Small intestine (tissue), 7 donors: ENCODE results near the gene ADCY9. TPM values are rescaled to one million over a fixed set of nuclear protein-coding genes. Genes with fewer than 3 reads are reported as not detected.

Experiments used
- DNase-seq, 2 donors: peaks; one replicate each; pipeline versions ENCODE4 v3.0.0 to v3.0.0-alpha.2; 2013
- FAIRE-seq: peaks from 2 replicates; lab custom pipeline; 2012; peaks lifted over from hg19 to GRCh38; lab: Jason Lieb, UNC
- H3K27ac ChIP-seq, 3 donors: one replicate each; pipeline ENCODE4 v1.5.1; 2013; ENCODE audit warnings: low read length in 2 of 3, mild to moderate bottlenecking in 2 of 3, control low read depth in 1 of 3, inconsistent platforms in 1 of 3, low read depth in 1 of 3, moderate library complexity in 1 of 3
- H3K27me3 ChIP-seq, 3 donors: one replicate each; pipeline ENCODE4 v1.6.1; 2013; ENCODE audit warnings: low read length in 3 of 3, inconsistent platforms in 1 of 3; ENCODE audit not compliant: control insufficient read depth in 3 of 3, insufficient read depth in 3 of 3
- H3K36me3 ChIP-seq, 3 donors: one replicate each; pipeline ENCODE4 v1.6.1; 2013; ENCODE audit warnings: low read length in 3 of 3, inconsistent platforms in 1 of 3, low read depth in 1 of 3, mild to moderate bottlenecking in 1 of 3, moderate library complexity in 1 of 3; ENCODE audit not compliant: control insufficient read depth in 3 of 3, insufficient read depth in 2 of 3
- H3K4me1 ChIP-seq, 3 donors: one replicate each; pipeline ENCODE4 v1.6.1; 2013; ENCODE audit warnings: low read length in 2 of 3, inconsistent platforms in 1 of 3, low read depth in 1 of 3, mild to moderate bottlenecking in 1 of 3, moderate library complexity in 1 of 3; ENCODE audit not compliant: control insufficient read depth in 3 of 3, insufficient read depth in 2 of 3
- H3K4me3 ChIP-seq, 3 donors: one replicate each; pipeline ENCODE4 v1.5.1; 2013; ENCODE audit warnings: low read length in 3 of 3, control low read depth in 1 of 3, inconsistent platforms in 1 of 3, low read depth in 1 of 3, mild to moderate bottlenecking in 1 of 3, moderate library complexity in 1 of 3
- H3K9me3 ChIP-seq, 2 donors: one replicate each; pipeline ENCODE4 v1.6.1; 2013; ENCODE audit warnings: low read depth in 1 of 2, low read length in 1 of 2; ENCODE audit not compliant: control insufficient read depth in 2 of 2, insufficient read depth in 1 of 2
- WGBS, 3 donors: extraction: QIAGEN DNeasy Blood & Tissue Kit; methylation state at CpG; one replicate each; pipeline ENCODE4 v1.1.7; 2013; 5-methylcytosine and 5-hydroxymethylcytosine counted together
- polyA plus RNA-seq, 4 donors: library from polyadenylated mRNA; stranded (reverse) in 3 of 4; unstranded in 1 of 4; fragments of 200-250 nt in 3 of 4; fragments of 120-200 nt in 1 of 4; gene quantifications; one replicate each; pipeline versions ENCODE4 v1.2.1 to v1.2.3, GENCODE V29; 2013
- donor health status: healthy with polysubstance abuse.
- donor health status: control.
- donor health status: control.
- donor health status: Bipolar disorder and iron deficiency.
- donor health status: healthy.

The ADCY9 gene
- polyA plus RNA-seq, 4 donors = 4.3 to 10.7 (median 8.0) TPM

- WGBS, 3 donors = 7 to 15% (median 12%) methylated on average over 60 to 75 of the region's 75 CpGs
- Histone ChIP-seq H3K27me3 (no peaks in the 10 kb centered on the region), H3K9me3 (no peaks in the 10 kb centered on the region), H3K4me3 (peak overlapping the region; percentile 57 to 94 (median 70)), H3K4me1 (peaks cover 0 to 15% (median 10%) of the 10 kb centered on the region in 3 donors), H3K36me3 (peaks cover 0 to 12% (median 0%) of the 10 kb centered on the region in 3 donors), H3K27ac (peak overlapping the region in 2 of 3 donors; percentile 41 to 43)
- FAIRE-seq (no peak), DNase-seq (peak; percentile 54 to 78)
Measured at GRCh38 chr16:4115209-4115948, 863 bp downstream of the ADCY9 start.

- WGBS, 3 donors = 78 to 92% (median 89%) methylated on average over 47 of the region's 47 CpGs
- Histone ChIP-seq H3K27me3 (no peaks in the 10 kb centered on the region), H3K27ac (peak overlapping the region in 1 of 3 donors; percentile 43), H3K4me3 (peak overlapping the region in 2 of 3 donors; percentile 57 to 94), H3K9me3 (no peaks in the 10 kb centered on the region), H3K4me1 (peaks cover 0 to 15% (median 10%) of the 10 kb centered on the region in 3 donors), H3K36me3 (peaks cover 0 to 17% (median 0%) of the 10 kb centered on the region in 3 donors)
- FAIRE-seq (no peak), DNase-seq (no peak)
Measured at GRCh38 chr16:4114257-4115208, 1.7 kb downstream of the ADCY9 start.

- Histone ChIP-seq H3K4me1 (peaks cover 0 to 15% (median 10%) of the 10 kb centered on the region in 3 donors), H3K27me3 (no peaks in the 10 kb centered on the region), H3K36me3 (peaks cover 0 to 17% (median 2%) of the 10 kb centered on the region in 3 donors), H3K4me3 (peak overlapping the region in 2 of 3 donors; percentile 5 to 24), H3K9me3 (no peaks in the 10 kb centered on the region), H3K27ac (no peak overlapping the region)
- 80 to 87% (median 83%) methylated on average over 34 of the region's 34 CpGs for WGBS, 3 donors
- FAIRE-seq (no peak), DNase-seq (no peak)
Measured at GRCh38 chr16:4113358-4114256, 2.6 kb downstream of the ADCY9 start.

GRCh38 chr16:4111748-4112696 is 4.2 kb downstream of the ADCY9 start:
- FAIRE-seq = no peak
- H3K9me3 ChIP-seq = no peaks in the 10 kb centered on the region
- H3K36me3 ChIP-seq = peaks cover 0 to 21% (median 2%) of the 10 kb centered on the region in 3 donors
- H3K4me1 ChIP-seq = peaks cover 0 to 13% (median 10%) of the 10 kb centered on the region in 3 donors
- DNase-seq = peak in 1 of 2 donors; percentile 34
- peak overlapping the region in 1 of 3 donors; percentile 45 for H3K4me3 ChIP-seq
- H3K27ac ChIP-seq = no peak overlapping the region
- no peaks in the 10 kb centered on the region for H3K27me3 ChIP-seq
- WGBS, 3 donors = 17 to 38% (median 32%) methylated on average over 16 of the region's 16 CpGs

- WGBS, 3 donors = 49 to 67% (median 61%) methylated on average over 14 of the region's 14 CpGs
- Histone ChIP-seq H3K27me3 (no peaks in the 10 kb centered on the region), H3K4me3 (no peak overlapping the region), H3K4me1 (peaks cover 0 to 10% (median 9%) of the 10 kb centered on the region in 3 donors), H3K27ac (no peak overlapping the region), H3K36me3 (peaks cover 0 to 29% (median 2%) of the 10 kb centered on the region in 3 donors), H3K9me3 (no peaks in the 10 kb centered on the region)
- FAIRE-seq (no peak), DNase-seq (peak; percentile 33 to 63)
Measured at GRCh38 chr16:4110680-4111079, 5.6 kb downstream of the ADCY9 start.

- Histone ChIP-seq H3K9me3 (no peaks in the 10 kb centered on the region), H3K4me1 (peaks cover 0 to 10% (median 9%) of the 10 kb centered on the region in 3 donors), H3K27ac (no peak overlapping the region), H3K27me3 (no peaks in the 10 kb centered on the region), H3K36me3 (peaks cover 0 to 33% (median 2%) of the 10 kb centered on the region in 3 donors), H3K4me3 (no peak overlapping the region)
- 86 to 94% (median 93%) methylated on average over 11 to 13 of the region's 13 CpGs for WGBS, 3 donors
- FAIRE-seq = no peak
- no peak for DNase-seq
Measured at GRCh38 chr16:4110065-4110464, 6.2 kb downstream of the ADCY9 start.

- Histone ChIP-seq H3K4me1 (peaks cover 0 to 10% (median 9%) of the 10 kb centered on the region in 3 donors), H3K4me3 (no peak overlapping the region), H3K27me3 (no peaks in the 10 kb centered on the region), H3K9me3 (no peaks in the 10 kb centered on the region), H3K36me3 (peaks cover 0 to 33% (median 2%) of the 10 kb centered on the region in 3 donors), H3K27ac (no peak overlapping the region)
- 72 to 86% (median 80%) methylated on average over 11 of the region's 11 CpGs for WGBS, 3 donors
- FAIRE-seq (no peak), DNase-seq (no peak)
Measured at GRCh38 chr16:4109250-4109736, 6.9 kb downstream of the ADCY9 start.
